ENCODE data around the gene HCST. TPM values are rescaled to one million over a fixed set of nuclear protein-coding genes. Genes with fewer than 3 reads are reported as not detected.
"Not testable (repeated sequence)": the region's sequence is repeated elsewhere in the genome, so short reads cannot be mapped to it uniquely, and the experiment has no call there.

The HCST gene
- total RNA-seq, 1 donor from 2014 or later, result not detected

DNA sequence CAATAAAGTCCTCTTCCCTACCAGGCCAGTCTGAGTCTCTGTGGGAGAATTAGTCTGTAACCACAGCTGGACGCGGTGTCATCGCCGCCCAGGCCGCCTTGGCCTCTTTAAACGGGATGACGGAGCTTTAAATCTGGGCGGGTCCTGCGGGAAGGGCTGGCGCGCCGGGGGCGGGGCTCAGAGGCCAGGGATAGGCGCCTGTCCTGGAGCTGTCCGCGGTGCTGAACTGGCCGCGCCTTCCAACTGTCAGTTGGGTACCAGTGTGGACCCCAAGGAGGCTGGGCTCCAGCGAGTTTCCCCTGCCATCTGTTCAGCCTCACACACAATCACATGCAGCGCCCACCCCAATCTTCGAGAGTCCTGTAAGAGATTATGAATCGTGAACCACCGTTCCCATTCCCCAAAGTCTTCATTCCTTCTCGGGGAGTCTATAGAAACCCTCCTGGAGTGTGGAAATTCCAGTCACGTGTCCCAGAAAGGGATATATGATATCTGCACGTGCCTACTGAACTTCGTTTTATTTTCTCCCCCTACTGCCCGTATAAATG lies 22.5 kb upstream of the HCST start:
- peak; percentile 93 for DNase-seq

DNA sequence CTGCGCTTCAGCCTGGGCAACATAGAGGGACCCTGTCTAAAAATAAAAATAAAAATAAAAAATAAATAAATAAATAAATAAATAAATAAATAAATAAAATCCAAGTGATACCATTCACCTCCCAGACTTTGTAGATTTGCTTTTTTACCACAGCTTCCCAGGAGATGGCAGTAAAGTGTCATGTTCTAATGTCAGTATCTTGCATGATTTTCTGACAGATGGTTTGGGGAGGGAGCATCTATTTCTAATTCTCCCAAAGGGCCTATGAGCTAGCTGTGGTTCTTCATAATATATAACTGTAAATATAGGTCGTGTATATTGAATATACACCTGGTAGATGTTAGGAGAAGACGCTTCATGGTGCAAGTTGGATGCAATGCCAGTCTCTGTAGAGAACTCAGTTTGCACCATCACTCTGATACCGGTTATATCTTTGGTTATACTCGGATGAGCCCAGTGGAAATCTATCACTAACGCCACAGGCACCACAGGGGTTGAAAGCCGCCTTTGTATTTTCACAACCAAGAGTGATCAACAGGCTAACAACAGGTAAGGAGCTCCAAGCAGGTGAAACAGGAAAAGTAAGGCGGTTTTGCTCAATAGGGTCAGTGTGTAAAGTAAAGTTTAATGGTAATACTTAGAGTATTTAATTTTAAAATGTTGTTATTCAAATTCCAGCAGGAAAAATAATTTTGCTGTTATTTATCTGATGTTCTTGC lies 20.1 kb upstream of the HCST start:
- peak; percentile 87 for DNase-seq

DNA sequence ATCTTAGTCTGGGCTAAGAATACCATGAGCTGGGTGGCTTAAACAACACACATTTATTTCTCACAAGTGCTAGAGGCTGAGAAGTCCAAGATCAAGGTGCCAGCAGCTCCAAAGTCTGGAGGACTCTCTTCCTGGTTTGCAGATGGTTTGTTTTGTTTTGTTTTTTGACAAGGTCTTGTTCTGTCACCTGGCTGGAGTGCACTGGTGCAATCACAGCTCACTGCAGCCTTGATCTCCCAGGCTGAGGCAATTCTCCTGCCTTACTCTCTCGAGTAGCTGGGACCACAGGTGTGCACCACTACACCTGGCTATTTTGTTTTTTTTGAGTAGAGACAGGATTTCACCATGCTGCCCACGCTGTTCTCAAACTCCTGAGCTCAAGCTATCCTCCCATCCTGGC lies 18.4 kb upstream of the HCST start:
- no peak for DNase-seq

DNA sequence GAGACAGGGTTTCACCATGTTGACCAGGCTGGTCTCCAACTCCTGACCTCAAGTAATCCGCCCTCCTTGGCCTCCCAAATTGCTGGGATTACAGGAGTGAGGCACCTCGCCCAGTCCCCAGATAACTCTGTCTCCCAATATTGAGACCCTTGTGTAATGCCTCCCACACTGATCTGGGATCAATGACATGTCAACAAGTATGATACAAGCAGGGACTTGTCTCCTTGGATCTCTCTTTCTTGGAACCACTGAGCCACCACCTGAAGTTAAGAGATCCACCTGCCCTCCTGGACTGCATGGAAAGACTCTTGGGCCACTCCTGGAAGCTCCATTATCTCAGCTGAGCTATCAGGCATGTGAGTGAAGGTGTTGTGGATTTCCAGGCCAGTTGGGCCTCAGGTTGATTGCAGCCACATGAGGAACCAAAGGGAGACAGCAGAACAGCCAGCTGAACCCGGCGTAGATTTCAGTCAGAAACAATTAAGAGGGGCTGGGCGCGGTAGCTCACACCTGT lies 17.0 kb upstream of the HCST start:
- no peak for DNase-seq

GRCh38 chr19:35885904-35886303 lies 16.4 kb upstream of the HCST start:
- DNase-seq, result no peak

DNA sequence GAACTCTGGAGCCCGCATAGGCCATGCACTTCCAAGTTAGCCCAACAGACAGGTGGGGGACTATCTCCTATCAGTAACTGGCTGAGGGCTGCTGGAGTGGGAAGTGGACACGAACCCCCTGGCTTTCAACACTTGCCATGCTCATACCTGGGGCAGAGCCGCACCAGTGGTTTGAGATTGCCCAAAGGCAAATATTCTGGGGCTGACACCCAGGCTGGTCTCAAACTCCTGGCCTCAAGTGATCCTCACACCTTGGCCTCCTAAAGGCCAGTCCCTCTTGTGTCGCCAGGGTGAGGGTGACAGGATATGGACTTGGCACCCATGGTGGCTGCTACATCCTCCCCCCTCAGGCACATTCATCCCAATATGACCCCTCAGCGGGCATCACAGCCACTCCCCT lies 15.1 kb upstream of the HCST start:
- no peak for DNase-seq

DNA sequence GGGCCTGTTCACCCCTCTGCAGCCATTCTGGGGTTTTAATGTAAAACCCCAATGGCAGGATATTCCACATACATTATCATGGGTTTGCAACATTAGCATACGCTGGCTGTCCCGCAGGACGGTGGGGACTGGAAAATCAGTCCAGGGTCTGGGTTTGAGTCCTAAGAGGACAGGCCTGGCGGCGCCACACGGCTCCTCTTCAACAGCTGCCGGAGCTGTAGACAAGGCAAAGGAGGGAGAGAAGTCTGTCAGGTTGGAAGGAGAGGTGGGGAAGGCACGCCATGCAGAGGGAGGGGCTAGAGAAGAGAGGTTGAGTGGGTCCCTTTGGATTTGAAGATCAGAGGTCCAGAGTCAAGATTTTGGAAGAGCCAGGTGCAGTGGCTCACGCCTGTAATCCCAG lies 13.9 kb upstream of the HCST start:
- DNase-seq, result no peak

- DNase-seq, result no peak
Measured at GRCh38 chr19:35889370-35890112, 12.8 kb upstream of the HCST start.

GRCh38 chr19:35890113-35890650 lies 12.1 kb upstream of the HCST start:
- no peak for DNase-seq

GRCh38 chr19:35891819-35892218 lies 10.5 kb upstream of the HCST start:
- not testable (repeated sequence) for DNase-seq

DNA sequence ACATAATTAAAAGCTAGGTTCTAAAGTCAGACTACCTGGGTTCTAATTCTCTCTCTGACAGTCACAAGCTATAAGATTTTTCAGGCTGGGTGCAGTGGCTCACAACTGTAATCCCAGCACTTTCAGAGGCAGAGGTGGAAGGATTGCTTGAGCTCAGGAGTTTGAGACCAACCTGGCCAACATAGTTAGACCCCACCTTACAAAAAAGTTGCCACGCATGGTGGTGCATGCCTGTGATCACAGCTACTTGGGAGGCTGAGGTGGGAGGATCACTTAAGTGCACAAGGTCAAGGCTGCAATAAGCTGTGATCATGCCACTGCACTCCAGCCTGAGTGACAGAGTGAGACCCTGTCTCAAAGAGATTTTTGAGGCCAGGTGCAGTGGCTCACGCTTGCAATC lies 8.0 kb upstream of the HCST start:
- DNase-seq, result no peak

- DNase-seq, result no peak
Measured at GRCh38 chr19:35895911-35896642, 6.3 kb upstream of the HCST start.

- no peak for DNase-seq
Measured at GRCh38 chr19:35896643-35897040, 5.7 kb upstream of the HCST start.

DNA sequence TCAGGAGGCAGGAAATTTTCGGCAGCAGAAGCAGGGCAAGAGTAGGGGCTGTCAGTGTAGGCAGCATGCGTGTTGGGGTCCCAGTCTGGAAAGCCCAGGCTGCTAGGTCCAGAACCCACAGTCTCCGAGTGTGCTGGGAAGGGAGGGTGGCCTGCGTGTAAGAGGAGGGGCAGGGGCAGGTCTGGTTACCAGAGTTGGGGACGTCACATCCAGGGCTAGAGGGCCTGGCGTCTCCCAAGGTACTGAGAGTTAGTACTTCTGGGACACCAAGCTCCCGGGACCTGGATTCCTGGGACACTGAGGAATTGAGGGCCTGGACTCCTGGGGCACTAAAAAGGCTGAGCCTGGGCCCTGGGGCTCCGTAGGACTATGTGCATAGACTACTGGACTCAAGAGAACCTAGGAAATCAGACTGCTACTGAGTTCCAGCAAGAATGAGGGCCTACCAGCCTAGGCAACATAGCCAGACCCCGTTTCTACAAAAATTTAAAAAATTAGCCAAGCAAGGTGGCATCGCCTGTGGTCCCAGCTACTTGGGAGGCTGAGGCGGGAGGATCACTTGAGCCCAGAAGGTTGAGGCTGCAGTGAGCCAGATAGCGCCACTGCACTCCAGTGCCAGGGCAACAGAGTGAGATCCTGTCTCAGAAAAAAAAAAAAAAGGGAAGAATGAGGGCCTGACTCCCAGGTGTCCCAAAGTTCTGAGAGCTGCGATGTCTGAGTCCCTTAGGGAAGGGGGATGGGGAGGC lies 4.5 kb upstream of the HCST start:
- no peak for DNase-seq

- DNase-seq, result no peak
Measured at GRCh38 chr19:35898499-35898809, 3.9 kb upstream of the HCST start.

- DNase-seq, result peak; percentile 89
Measured at GRCh38 chr19:35899547-35900214, 2.6 kb upstream of the HCST start.

DNA sequence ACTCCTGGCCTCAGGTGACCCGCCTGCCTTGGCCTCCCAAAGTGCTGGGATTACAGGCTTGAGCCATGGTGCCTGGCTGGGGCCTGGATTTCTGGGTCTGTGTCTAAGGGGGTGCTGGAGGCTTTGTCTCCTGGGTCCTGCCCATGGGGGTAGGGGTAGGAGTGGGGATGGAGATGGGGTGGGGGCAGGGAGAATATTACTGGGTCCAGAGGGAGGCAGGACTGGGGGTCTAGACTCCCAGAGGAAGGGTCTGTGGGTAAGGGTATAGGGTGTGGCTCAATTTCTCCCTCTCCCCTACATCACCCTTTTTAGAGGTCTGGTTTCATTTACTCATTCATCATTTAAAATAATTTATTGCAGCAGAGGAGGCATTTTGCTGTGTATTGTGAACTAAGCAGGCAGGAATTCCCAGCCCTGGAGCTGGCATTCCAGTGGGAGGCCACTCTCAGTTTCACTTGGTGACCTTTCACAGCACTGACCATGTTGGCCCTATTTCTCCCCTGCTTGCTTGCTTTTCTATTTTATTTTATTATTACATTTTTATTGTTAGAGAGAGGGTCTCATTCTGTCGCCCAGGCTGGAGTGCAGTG lies 1.2 kb upstream of the HCST start:
- no peak for DNase-seq

- no peak for DNase-seq
Measured at GRCh38 chr19:35902870-35903475, 644 bp downstream of the HCST start.

GRCh38 chr19:35903550-35904179 lies 1.3 kb downstream of the HCST start:
- DNase-seq, result peak; percentile 35
